Transverse colon (tissue), 4 donors: ENCODE data around the gene SINHCAF.

ENCODE experiments used
- EP300 ChIP-seq: sonication (generic); formaldehyde crosslinking; IDR thresholded peaks from one replicate; pipeline ENCODE4 v1.6.1; 2017; ENCODE audit warnings: antibody characterized with exemption, low read depth
- POLR2AphosphoS5 ChIP-seq, 3 donors: sonication (generic); formaldehyde crosslinking; IDR thresholded peaks; one replicate each; pipeline ENCODE4 v1.6.1; 2016; ENCODE audit warnings: antibody characterized with exemption in 3 of 3
- TF ChIP-seq, protein P1 (sequence below), 5 experiments: fragments of 200-600 bp in 3 of 5; fragments of 450-650 bp in 2 of 5; sonication (generic) in 3 of 5; IDR thresholded peaks; 1 replicate in 2 of 5; 2 replicates in 3 of 5; pipeline ENCODE4 v1.5.1; 2016 to 2017; ENCODE audit warnings: antibody characterized with exemption in 5 of 5, inconsistent platforms in 3 of 5, mild to moderate bottlenecking in 2 of 5, moderate library complexity in 1 of 5

DNA sequence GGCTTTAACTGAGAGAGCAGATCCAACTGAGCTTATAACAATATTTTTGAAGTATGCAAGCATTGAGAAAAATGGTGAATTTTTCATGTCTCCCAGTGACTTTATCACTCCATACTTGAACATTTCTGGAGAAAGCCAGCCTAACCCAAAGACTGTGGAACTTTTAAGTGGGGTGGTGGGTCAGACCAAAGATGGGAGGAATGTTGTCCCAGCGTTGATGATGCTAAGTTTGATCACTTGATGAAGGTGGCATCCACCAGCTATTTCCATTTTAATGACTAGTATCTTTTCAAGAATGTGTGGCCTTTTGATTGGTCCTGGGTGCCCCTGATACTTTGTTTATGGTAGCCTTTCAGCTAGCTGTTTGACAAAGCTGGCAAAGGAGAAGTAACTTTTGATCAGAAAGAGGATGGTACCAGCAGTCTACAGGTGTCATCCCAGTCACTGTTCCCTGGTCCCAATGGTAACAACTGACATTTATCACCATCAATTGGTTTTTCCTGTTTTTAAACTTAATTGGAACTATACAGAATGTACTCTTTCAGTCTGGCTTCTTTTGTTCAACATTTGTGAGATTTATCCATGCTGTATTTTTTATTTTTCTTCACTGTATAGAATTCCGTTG, 14.2 kb downstream of the SINHCAF start:
- TF ChIP-seq EP300 (no peak), POLR2AphosphoS5 (IDR thresholded peaks at IDR 0.05) (no peak)
- TF ChIP-seq, protein P1, sequence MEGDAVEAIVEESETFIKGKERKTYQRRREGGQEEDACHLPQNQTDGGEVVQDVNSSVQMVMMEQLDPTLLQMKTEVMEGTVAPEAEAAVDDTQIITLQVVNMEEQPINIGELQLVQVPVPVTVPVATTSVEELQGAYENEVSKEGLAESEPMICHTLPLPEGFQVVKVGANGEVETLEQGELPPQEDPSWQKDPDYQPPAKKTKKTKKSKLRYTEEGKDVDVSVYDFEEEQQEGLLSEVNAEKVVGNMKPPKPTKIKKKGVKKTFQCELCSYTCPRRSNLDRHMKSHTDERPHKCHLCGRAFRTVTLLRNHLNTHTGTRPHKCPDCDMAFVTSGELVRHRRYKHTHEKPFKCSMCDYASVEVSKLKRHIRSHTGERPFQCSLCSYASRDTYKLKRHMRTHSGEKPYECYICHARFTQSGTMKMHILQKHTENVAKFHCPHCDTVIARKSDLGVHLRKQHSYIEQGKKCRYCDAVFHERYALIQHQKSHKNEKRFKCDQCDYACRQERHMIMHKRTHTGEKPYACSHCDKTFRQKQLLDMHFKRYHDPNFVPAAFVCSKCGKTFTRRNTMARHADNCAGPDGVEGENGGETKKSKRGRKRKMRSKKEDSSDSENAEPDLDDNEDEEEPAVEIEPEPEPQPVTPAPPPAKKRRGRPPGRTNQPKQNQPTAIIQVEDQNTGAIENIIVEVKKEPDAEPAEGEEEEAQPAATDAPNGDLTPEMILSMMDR (IDR thresholded peaks at IDR 0.05), result no peak
